Prostate gland (tissue), 2 donors: ENCODE results near the gene RXRA.

Source experiments
- POLR2A ChIP-seq: fragments of 450-650 bp; IDR thresholded peaks from one replicate; pipeline ENCODE4 v1.6.1; 2016; ENCODE audit warnings: antibody characterized with exemption, mild to moderate bottlenecking
- POLR2AphosphoS5 ChIP-seq: sonication (generic); formaldehyde crosslinking; IDR thresholded peaks from one replicate; pipeline ENCODE4 v1.6.1; 2017; ENCODE audit warnings: antibody characterized with exemption
- TF ChIP-seq, protein P1 (sequence below), 4 experiments: fragments of 200-600 bp in 2 of 4; fragments of 450-650 bp in 2 of 4; sonication (generic) in 2 of 4; IDR thresholded peaks; 1 replicate in 3 of 4; 2 replicates in 1 of 4; pipeline ENCODE4 v1.5.1; 2016 to 2019; ENCODE audit warnings: antibody characterized with exemption in 4 of 4, mild to moderate bottlenecking in 2 of 4, moderate library complexity in 2 of 4

DNA sequence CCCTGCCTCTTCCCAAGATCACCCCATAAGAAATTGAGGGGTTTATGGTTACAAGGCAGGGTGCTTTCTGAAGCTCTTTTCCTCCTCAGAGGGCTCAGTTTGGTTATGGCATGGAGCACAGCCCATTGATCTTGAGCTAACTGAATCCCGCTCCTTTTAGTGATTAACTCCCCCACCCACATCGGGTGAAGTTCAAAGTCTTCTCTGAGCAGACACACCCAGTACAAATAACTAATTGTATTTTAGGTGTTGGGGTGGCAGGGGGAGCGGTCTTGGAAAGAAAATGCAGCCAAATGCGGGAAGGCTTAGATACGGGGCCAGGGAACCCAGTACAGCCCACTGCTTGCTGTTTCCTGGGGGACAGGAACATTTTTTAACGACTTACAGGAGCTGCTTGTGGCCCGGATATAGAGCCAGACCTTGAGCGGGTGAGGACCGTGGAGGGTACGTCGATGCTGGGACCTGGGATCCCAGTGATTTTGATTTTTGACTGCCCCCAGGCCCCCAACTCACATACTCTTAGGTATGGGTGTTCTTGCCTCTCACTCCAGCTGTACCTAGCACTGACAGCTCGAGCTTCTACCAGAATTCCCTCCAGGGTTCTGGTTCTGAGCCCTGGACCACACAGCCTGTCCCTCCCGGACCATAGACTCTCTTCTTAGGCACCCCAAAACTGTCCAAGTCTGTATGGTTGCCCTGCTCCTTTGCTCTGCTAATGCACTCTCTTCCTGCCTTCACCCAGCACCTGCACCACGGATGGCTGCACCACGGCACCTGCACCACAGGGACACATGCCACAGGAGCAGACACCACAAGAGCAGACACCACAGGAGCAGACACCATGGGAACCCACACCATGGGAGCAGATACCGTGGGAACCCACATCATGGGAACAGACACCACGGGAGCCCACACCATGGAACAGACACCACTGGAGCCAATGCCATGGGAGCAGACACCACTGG, 18.3 kb upstream of the RXRA start:
- no peak for TF ChIP-seq POLR2AphosphoS5
- TF ChIP-seq, protein P1, sequence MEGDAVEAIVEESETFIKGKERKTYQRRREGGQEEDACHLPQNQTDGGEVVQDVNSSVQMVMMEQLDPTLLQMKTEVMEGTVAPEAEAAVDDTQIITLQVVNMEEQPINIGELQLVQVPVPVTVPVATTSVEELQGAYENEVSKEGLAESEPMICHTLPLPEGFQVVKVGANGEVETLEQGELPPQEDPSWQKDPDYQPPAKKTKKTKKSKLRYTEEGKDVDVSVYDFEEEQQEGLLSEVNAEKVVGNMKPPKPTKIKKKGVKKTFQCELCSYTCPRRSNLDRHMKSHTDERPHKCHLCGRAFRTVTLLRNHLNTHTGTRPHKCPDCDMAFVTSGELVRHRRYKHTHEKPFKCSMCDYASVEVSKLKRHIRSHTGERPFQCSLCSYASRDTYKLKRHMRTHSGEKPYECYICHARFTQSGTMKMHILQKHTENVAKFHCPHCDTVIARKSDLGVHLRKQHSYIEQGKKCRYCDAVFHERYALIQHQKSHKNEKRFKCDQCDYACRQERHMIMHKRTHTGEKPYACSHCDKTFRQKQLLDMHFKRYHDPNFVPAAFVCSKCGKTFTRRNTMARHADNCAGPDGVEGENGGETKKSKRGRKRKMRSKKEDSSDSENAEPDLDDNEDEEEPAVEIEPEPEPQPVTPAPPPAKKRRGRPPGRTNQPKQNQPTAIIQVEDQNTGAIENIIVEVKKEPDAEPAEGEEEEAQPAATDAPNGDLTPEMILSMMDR (IDR thresholded peaks at IDR 0.05) = no peak
- no peak for TF ChIP-seq POLR2A
